Body of pancreas (tissue), 4 donors: ENCODE data around the gene SLC25A21. TPM values are rescaled to one million over a fixed set of nuclear protein-coding genes. Genes with fewer than 3 reads are reported as not detected.

Source experiments
- ATAC-seq: fragments of 150-250 bp; one replicate; pipeline ENCODE4 v1.9.1; 2016
- DNase-seq, 4 donors: peaks; one replicate each; pipeline ENCODE4 v3.0.0-alpha.2; 2019
- H3K27ac ChIP-seq, 4 donors: fragments of 200-600 bp; sonication (generic); 1 replicate in 3 of 4; 2 replicates in 1 of 4; pipeline versions ENCODE4 v1.5.1 to v1.6.1; 2016 to 2019; ENCODE audit warnings: mild to moderate bottlenecking in 1 of 4, mixed read lengths in 1 of 4, moderate library complexity in 1 of 4
- H3K27me3 ChIP-seq, 2 donors: fragments of 200-600 bp; sonication (generic); one replicate each; pipeline ENCODE4 v1.6.0; 2016; ENCODE audit warnings: mild to moderate bottlenecking in 1 of 2
- H3K36me3 ChIP-seq, 2 donors: fragments of 200-600 bp; sonication (generic); replicated peaks in 1 of 2; 2 replicates each; pipeline ENCODE4 v1.5.1; 2016; ENCODE audit warnings: low read depth in 2 of 2; ENCODE audit not compliant: insufficient read depth in 1 of 2
- H3K4me1 ChIP-seq: fragments of 200-600 bp; sonication (generic); one replicate; pipeline ENCODE4 v1.6.0; 2016
- H3K4me3 ChIP-seq, 2 donors: fragments of 200-600 bp; sonication (generic); 1 replicate in 1 of 2; 2 replicates in 1 of 2; pipeline ENCODE4 v1.5.1; 2016 to 2019
- H3K9me3 ChIP-seq, 3 donors: fragments of 200-600 bp; sonication (generic); 1 replicate in 2 of 3; 2 replicates in 1 of 3; pipeline ENCODE4 v1.5.1; 2016
- POLR2A ChIP-seq, 3 donors: fragments of 450-650 bp; IDR thresholded peaks; one replicate each; pipeline ENCODE4 v1.6.1; 2016; ENCODE audit warnings: antibody characterized with exemption in 3 of 3, mild to moderate bottlenecking in 2 of 3
- WGBS, 2 donors: methylation state at CpG; one replicate each; pipeline ENCODE4 v1.1.5; 2017; 5-methylcytosine and 5-hydroxymethylcytosine counted together
- intact Hi-C: fragments of 100-400 bp; cut with DNase I; formaldehyde crosslinking; loops from one replicate; pipeline ENCODE4 v1.15.1; 2023
- total RNA-seq, 2 donors: library from RNA; depleted of rRNA; stranded (reverse); fragments of >200 nt; gene quantifications; one replicate each; pipeline ENCODE4 v1.1.0, GENCODE V29; 2016
- TF ChIP-seq, protein P1 (sequence below), 7 experiments: fragments of 450-650 bp in 4 of 7; fragments of 200-600 bp in 3 of 7; sonication (generic) in 3 of 7; IDR thresholded peaks; one replicate each; pipeline ENCODE4 v1.5.1; 2016 to 2019; ENCODE audit warnings: antibody characterized with exemption in 7 of 7

The SLC25A21 gene
- total RNA-seq, 2 donors from 2014 or later, result not detected

DNA sequence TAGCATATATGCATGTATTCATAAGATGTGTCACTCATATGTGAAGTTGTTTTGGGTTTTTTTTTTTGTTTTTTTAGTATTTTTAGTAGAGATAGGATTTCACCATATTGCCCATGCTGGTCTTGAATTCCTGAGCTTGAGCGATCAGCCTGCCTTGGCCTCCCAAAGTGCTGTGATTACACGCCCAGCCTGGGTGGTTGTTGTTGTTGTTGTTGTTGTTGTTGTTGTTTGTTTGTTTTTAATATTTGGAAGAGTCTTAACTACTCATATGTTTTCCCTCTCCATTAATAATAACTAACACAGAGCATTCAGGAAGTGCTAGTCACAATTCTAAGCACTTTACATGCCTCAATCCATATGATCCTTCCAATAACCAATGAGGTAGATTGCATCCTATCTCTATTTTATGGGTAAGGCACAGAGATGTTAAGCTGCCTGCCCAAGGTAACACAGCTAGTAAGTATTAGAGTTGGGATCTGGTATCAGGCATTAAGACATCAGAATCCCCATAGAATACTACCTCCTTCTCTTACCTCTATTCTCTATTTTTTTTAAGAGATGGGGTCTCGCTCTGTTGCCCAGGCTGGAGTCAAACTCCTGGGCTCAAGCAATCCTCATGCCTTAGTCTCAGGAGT lies 27.6 kb downstream of the SLC25A21 start:
- H3K9me3 ChIP-seq, result no peaks in the 10 kb centered on the region
- H3K36me3 ChIP-seq, result no peaks in the 10 kb centered on the region
- H3K27me3 ChIP-seq, result no peaks in the 10 kb centered on the region
- ATAC-seq (no peak), DNase-seq (no peak)
- intact Hi-C loops, result no loop called here
- WGBS, 2 donors, result 91 to 96% methylated on average over 3 of the region's 3 CpGs
- H3K27ac ChIP-seq, result no peak overlapping the region
- H3K4me1 ChIP-seq, result peaks cover 8% of the 10 kb centered on the region
- TF ChIP-seq POLR2A (IDR thresholded peaks at IDR 0.05), result no peak
- TF ChIP-seq, protein P1, sequence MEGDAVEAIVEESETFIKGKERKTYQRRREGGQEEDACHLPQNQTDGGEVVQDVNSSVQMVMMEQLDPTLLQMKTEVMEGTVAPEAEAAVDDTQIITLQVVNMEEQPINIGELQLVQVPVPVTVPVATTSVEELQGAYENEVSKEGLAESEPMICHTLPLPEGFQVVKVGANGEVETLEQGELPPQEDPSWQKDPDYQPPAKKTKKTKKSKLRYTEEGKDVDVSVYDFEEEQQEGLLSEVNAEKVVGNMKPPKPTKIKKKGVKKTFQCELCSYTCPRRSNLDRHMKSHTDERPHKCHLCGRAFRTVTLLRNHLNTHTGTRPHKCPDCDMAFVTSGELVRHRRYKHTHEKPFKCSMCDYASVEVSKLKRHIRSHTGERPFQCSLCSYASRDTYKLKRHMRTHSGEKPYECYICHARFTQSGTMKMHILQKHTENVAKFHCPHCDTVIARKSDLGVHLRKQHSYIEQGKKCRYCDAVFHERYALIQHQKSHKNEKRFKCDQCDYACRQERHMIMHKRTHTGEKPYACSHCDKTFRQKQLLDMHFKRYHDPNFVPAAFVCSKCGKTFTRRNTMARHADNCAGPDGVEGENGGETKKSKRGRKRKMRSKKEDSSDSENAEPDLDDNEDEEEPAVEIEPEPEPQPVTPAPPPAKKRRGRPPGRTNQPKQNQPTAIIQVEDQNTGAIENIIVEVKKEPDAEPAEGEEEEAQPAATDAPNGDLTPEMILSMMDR (IDR thresholded peaks at IDR 0.05), result no peak
- H3K4me3 ChIP-seq, result no peak overlapping the region

DNA sequence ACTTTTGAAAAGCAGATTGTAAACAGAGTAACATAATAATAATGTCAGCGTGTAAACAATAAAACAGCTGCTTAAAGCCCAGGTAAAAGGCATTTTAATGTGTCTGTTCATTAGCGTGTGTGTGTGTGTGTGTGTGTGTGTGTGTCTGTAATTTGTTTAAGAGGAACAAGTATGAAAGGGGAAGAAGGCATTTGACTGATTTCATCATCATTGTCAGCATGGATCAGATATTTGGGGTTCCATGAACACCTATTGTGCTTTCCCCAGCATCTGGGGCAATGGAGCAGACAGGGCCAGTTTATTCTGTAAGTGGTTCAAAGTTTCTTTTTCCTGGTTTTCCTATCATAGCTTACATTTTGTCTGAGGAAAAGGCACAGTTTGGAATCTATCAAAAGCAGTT lies 28.9 kb downstream of the SLC25A21 start:
- H3K9me3 ChIP-seq, result no peaks in the 10 kb centered on the region
- H3K27me3 ChIP-seq, result no peaks in the 10 kb centered on the region
- ATAC-seq (no peak), DNase-seq (no peak)
- 26 to 43% methylated on average over 2 of the region's 2 CpGs for WGBS, 2 donors
- no peak for TF ChIP-seq POLR2A (IDR thresholded peaks at IDR 0.05)
- TF ChIP-seq, protein P1 (IDR thresholded peaks at IDR 0.05), result no peak
- intact Hi-C loops, result no loop called here
- H3K4me1 ChIP-seq, result peaks cover 8% of the 10 kb centered on the region
- H3K4me3 ChIP-seq, result no peak overlapping the region
- H3K27ac ChIP-seq, result no peak overlapping the region
- H3K36me3 ChIP-seq, result no peaks in the 10 kb centered on the region

DNA sequence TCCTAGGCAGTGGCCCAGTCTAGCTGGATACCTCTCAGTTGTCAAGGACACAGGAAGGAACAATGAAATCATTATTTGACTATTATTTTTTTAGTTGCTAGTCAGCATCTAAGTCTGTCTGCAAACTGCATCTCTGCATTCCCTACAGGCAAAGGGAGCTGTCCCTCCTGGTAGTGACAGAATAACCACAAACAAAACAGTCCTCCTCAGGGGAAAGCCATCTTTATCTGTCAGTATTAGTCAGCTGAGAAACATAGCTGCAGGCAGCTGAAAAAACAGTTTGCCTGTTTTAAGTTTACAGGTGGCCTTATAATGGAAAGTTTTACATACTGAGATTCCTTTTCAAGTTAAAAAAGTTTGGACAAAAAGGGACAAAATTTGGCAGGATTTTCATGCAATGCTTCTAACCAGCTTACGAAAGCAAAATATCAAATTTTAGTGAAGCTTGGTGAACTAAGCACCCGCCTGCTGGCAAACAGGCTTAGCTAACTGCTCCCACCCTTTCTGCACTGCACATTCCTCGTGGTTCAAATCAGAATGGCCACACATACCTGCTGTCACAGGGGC lies 29.5 kb downstream of the SLC25A21 start:
- 25 to 39% methylated on average over 3 of the region's 3 CpGs for WGBS, 2 donors
- Histone ChIP-seq H3K27me3 (no peaks in the 10 kb centered on the region), H3K27ac (no peak overlapping the region), H3K9me3 (no peaks in the 10 kb centered on the region), H3K4me1 (peaks cover 8% of the 10 kb centered on the region), H3K4me3 (no peak overlapping the region), H3K36me3 (no peaks in the 10 kb centered on the region)
- DNase-seq, result no peak
- peak; percentile 59 for ATAC-seq
- intact Hi-C loops, result no loop called here
- no peak for TF ChIP-seq POLR2A (IDR thresholded peaks at IDR 0.05)
- TF ChIP-seq, protein P1 (IDR thresholded peaks at IDR 0.05), result no peak

DNA sequence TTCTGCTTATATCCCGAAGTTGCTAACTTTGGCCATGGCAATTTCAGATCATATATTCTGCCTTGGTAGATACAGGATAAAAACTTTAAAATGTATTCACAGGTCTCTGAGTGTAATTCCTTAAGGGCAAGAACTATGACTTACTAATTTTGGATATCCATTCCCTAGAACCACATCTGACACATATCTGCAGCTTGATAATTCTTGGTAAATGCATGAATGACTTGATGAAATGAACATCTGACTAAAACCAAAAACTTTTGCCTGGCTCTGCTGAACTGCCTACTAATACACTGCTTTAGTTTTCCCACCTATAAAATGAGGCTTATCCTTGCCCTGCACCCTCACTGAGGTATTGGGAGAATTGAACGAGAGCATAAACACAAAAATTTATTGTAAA lies 32.2 kb downstream of the SLC25A21 start:
- H3K27me3 ChIP-seq, result no peaks in the 10 kb centered on the region
- ATAC-seq (no peak), DNase-seq (no peak)
- H3K36me3 ChIP-seq, result no peaks in the 10 kb centered on the region
- 80 to 81% methylated on average over 2 of the region's 2 CpGs for WGBS, 2 donors
- no peak overlapping the region for H3K27ac ChIP-seq
- H3K4me1 ChIP-seq, result peaks cover 8% of the 10 kb centered on the region
- no peak for TF ChIP-seq POLR2A (IDR thresholded peaks at IDR 0.05)
- TF ChIP-seq, protein P1 (IDR thresholded peaks at IDR 0.05), result no peak
- H3K4me3 ChIP-seq, result no peak overlapping the region
- H3K9me3 ChIP-seq, result no peaks in the 10 kb centered on the region
- intact Hi-C loops, result no loop called here

DNA sequence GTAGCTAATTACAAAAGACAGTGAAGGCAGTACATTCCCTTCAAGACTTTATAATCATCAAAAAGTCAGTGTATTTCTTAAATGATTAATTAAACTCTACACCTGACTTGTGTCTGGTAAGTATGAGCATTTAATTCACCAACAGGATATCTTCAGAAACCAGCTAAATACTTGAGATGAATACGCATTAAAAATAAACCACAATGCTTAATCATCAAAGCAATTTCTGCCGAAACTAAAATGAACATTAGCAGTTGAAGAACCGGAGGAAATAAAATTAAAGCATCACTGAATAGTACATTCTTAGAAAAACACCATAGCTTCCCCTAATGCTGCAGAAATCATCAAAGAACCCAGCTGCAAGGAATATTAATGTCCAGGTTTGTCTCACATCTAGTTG lies 32.7 kb downstream of the SLC25A21 start:
- Histone ChIP-seq H3K4me3 (no peak overlapping the region), H3K36me3 (no peaks in the 10 kb centered on the region), H3K27ac (no peak overlapping the region), H3K4me1 (peaks cover 8% of the 10 kb centered on the region), H3K27me3 (no peaks in the 10 kb centered on the region), H3K9me3 (no peaks in the 10 kb centered on the region)
- WGBS, 2 donors, result 76 to 85% methylated on average over 3 of the region's 3 CpGs
- intact Hi-C loops, result no loop called here
- DNase-seq, result no peak
- no peak for ATAC-seq
- TF ChIP-seq POLR2A (IDR thresholded peaks at IDR 0.05), result no peak
- TF ChIP-seq, protein P1 (IDR thresholded peaks at IDR 0.05), result no peak
